ENCODE measurements around the gene IFRD1.

The IFRD1 gene

GRCh38 chr7:112485766-112486165, 35.5 kb downstream of the IFRD1 start:
- DNase-seq (ENCODE audit: low read depth) = no peak
- TF ChIP-seq CTCF (IDR thresholded peaks at IDR 0.05; ENCODE audit: insufficient read depth, low read depth, low read length, missing control alignments) = no peak
- H3K4me3 ChIP-seq (ENCODE audit: low read length) = no peak overlapping the region

- DNase-seq (ENCODE audit: low read depth) = no peak
- TF ChIP-seq CTCF (IDR thresholded peaks at IDR 0.05; ENCODE audit: insufficient read depth, low read depth, low read length, missing control alignments) = no peak
- H3K4me3 ChIP-seq (ENCODE audit: low read length) = no peak overlapping the region
These were observed 37.4 kb downstream of the IFRD1 start for GRCh38 chr7:112487457-112488263.

- TF ChIP-seq CTCF (IDR thresholded peaks at IDR 0.05; ENCODE audit: insufficient read depth, low read depth, low read length, missing control alignments) = no peak
- DNase-seq (ENCODE audit: low read depth) = no peak
- H3K4me3 ChIP-seq (ENCODE audit: low read length) = no peak overlapping the region
These were observed 37.9 kb downstream of the IFRD1 start for GRCh38 chr7:112488264-112488552.

GRCh38 chr7:112492186-112492585, 41.9 kb downstream of the IFRD1 start:
- TF ChIP-seq CTCF (IDR thresholded peaks at IDR 0.05; ENCODE audit: insufficient read depth, low read depth, low read length, missing control alignments) = no peak
- DNase-seq (ENCODE audit: low read depth) = no peak
- no peak overlapping the region for H3K4me3 ChIP-seq (ENCODE audit: low read length)

GRCh38 chr7:112494656-112495055, 44.4 kb downstream of the IFRD1 start:
- DNase-seq (ENCODE audit: low read depth) = no peak
- no peak for TF ChIP-seq CTCF (IDR thresholded peaks at IDR 0.05; ENCODE audit: insufficient read depth, low read depth, low read length, missing control alignments)
- H3K4me3 ChIP-seq (ENCODE audit: low read length) = no peak overlapping the region

GRCh38 chr7:112495156-112495788, 45.0 kb downstream of the IFRD1 start:
- DNase-seq (ENCODE audit: low read depth) = peak; percentile 19
- no peak overlapping the region for H3K4me3 ChIP-seq (ENCODE audit: low read length)
- TF ChIP-seq CTCF (IDR thresholded peaks at IDR 0.05; ENCODE audit: insufficient read depth, low read depth, low read length, missing control alignments) = no peak
